NB4 (cell line): Measurements from ENCODE around the gene DUT.

Source experiments
- DNase-seq: peaks from one replicate; pipeline ENCODE4 v3.0.0; 2010; ENCODE audit warnings: low read depth
- H3K4me3 ChIP-seq: one replicate; pipeline ENCODE4 v1.5.1; 2011; ENCODE audit warnings: mild to moderate bottlenecking, low read depth, low read length, moderate library complexity
- MAX ChIP-seq: IDR thresholded peaks from 2 replicates; pipeline ENCODE4 v1.6.1; 2011; ENCODE audit warnings: low read depth, low read length
- MYC ChIP-seq: IDR thresholded peaks from 2 replicates; pipeline ENCODE4 v1.6.1; 2011; ENCODE audit warnings: low read depth, low read length
- POLR2A ChIP-seq: IDR thresholded peaks from 2 replicates; pipeline ENCODE4 v1.6.1; 2011; ENCODE audit warnings: mild to moderate bottlenecking; ENCODE audit not compliant: insufficient read length; ENCODE audit errors: extremely low read depth
- TF ChIP-seq, protein P1 (sequence below): IDR thresholded peaks from one replicate; pipeline ENCODE4 v1.5.1; 2012; ENCODE audit warnings: low read depth, low read length

Gene DUT

DNA sequence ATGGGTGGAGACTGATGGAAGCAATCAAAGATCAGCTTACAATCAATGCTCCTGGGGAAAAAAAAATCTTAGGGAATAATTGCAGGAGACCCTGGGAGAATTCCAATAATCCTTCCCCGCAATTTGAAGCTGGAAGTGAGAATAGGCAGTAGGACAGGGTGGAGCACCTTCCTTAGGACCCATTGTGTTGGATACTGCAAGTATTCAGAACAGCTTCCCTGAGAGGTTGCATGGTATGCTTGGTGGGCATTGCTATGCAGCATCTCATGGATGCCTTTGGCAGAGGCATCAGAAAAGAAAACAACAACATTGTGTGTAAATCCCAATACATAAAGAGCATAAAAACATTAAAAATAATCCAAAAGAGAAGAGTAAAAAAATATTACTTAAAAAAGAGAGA, 24.6 kb upstream of the DUT start:
- TF ChIP-seq POLR2A (no peak), MAX (no peak), MYC (no peak)
- TF ChIP-seq, protein P1, sequence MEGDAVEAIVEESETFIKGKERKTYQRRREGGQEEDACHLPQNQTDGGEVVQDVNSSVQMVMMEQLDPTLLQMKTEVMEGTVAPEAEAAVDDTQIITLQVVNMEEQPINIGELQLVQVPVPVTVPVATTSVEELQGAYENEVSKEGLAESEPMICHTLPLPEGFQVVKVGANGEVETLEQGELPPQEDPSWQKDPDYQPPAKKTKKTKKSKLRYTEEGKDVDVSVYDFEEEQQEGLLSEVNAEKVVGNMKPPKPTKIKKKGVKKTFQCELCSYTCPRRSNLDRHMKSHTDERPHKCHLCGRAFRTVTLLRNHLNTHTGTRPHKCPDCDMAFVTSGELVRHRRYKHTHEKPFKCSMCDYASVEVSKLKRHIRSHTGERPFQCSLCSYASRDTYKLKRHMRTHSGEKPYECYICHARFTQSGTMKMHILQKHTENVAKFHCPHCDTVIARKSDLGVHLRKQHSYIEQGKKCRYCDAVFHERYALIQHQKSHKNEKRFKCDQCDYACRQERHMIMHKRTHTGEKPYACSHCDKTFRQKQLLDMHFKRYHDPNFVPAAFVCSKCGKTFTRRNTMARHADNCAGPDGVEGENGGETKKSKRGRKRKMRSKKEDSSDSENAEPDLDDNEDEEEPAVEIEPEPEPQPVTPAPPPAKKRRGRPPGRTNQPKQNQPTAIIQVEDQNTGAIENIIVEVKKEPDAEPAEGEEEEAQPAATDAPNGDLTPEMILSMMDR: no peak
- no peak for DNase-seq
- H3K4me3 ChIP-seq: no peak overlapping the region

DNA sequence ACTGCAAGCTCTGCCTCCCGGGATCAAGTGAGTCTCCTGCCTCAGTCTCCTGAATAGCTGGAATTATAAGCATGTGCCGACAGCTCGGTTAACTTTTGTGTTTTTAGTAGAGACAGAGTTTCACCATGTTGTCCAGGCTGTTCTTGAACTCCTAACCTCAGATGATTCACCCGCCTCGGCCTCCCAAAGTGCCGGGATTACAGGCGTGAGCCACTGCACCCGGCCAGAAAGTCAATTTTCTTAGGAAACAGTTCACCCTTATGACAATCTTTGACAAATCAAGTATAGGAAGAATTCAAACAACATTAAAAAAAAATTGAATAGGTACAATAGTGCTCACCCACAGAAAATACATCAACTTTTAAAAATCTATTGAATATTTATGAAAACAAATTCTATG, 23.6 kb upstream of the DUT start:
- DNase-seq: no peak
- TF ChIP-seq, protein P1: no peak
- TF ChIP-seq MAX (no peak), MYC (no peak), POLR2A (no peak)
- H3K4me3 ChIP-seq: no peak overlapping the region

GRCh38 chr15:48309740-48310139, 21.5 kb upstream of the DUT start:
- no peak for DNase-seq
- TF ChIP-seq MYC (no peak), POLR2A (no peak), MAX (no peak)
- TF ChIP-seq, protein P1: no peak
- H3K4me3 ChIP-seq: no peak overlapping the region

- H3K4me3 ChIP-seq: no peak overlapping the region
- no peak for DNase-seq
- TF ChIP-seq MAX (no peak), MYC (no peak), POLR2A (no peak)
- TF ChIP-seq, protein P1: no peak
These were observed 18.0 kb upstream of the DUT start for GRCh38 chr15:48313216-48313615.

DNA sequence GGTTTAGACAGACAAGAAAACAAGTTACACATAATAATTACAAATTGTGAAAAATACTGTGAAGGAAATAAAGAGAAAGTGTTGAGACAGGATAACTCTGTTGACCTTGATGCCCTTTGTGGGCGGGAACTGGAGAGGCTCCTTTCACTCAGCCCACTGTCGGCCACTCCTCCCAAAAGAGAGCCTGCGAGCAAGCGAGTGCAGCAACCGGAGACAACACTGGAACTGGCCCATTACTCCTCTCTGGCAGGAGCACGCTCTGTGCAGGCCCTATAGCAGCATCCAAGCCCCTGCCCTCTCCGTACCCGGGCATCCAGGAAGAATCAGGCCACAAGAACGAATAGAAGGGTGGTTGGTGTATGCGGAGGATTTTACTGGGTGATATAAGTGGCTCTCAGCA, 16.2 kb upstream of the DUT start:
- TF ChIP-seq POLR2A (no peak), MYC (no peak), MAX (no peak)
- TF ChIP-seq, protein P1: no peak
- no peak overlapping the region for H3K4me3 ChIP-seq
- no peak for DNase-seq

DNA sequence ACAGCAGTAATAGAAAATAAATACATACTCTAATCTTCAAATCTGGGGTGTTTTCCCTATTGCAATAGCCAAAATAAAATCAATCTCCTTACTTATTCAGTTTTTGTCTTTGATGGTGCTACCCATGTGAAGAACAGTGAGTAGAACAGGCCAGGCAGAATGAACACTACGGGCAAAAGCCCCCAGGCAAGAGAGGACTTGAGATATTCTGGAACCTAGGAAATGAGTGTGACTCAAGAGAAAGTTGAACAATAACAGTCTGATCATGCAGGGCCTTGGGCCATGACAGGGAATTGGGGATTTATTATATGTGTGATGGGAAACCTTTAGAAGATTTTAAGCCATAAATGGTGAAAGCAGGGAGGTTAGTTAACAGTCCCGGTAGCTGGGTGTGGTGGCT, 14.0 kb upstream of the DUT start:
- no peak overlapping the region for H3K4me3 ChIP-seq
- DNase-seq: no peak
- TF ChIP-seq MYC: no peak
- TF ChIP-seq POLR2A: no peak
- no peak for TF ChIP-seq MAX
- TF ChIP-seq, protein P1: no peak
